ENCODE data around the gene AGAP1. TPM values are rescaled to one million over a fixed set of nuclear protein-coding genes. Genes with fewer than 3 reads are reported as not detected.

AGAP1 gene
- total RNA-seq, 1 donor = 12.3 TPM

- no peak for DNase-seq (ENCODE audit: low read depth)
- no peak overlapping the region for H3K4me3 ChIP-seq (ENCODE audit: low read depth, low read length)
- TF ChIP-seq CTCF (IDR thresholded peaks at IDR 0.05; ENCODE audit: insufficient read depth, low read length) = no peak
Observed at GRCh38 chr2:235526166-235526565, 32.3 kb downstream of the AGAP1 start.

GRCh38 chr2:235527806-235528469 lies 34.1 kb downstream of the AGAP1 start:
- no peak for TF ChIP-seq CTCF (IDR thresholded peaks at IDR 0.05; ENCODE audit: insufficient read depth, low read length)
- H3K4me3 ChIP-seq (ENCODE audit: low read depth, low read length) = no peak overlapping the region
- no peak for DNase-seq (ENCODE audit: low read depth)

- no peak for TF ChIP-seq CTCF (IDR thresholded peaks at IDR 0.05; ENCODE audit: insufficient read depth, low read length)
- no peak overlapping the region for H3K4me3 ChIP-seq (ENCODE audit: low read depth, low read length)
- no peak for DNase-seq (ENCODE audit: low read depth)
Observed at GRCh38 chr2:235529621-235530020, 35.8 kb downstream of the AGAP1 start.

- DNase-seq (ENCODE audit: low read depth) = no peak
- TF ChIP-seq CTCF (IDR thresholded peaks at IDR 0.05; ENCODE audit: insufficient read depth, low read length) = no peak
- H3K4me3 ChIP-seq (ENCODE audit: low read depth, low read length) = no peak overlapping the region
Observed at GRCh38 chr2:235530735-235531134, 36.9 kb downstream of the AGAP1 start.

GRCh38 chr2:235532307-235532706 lies 38.5 kb downstream of the AGAP1 start:
- DNase-seq (ENCODE audit: low read depth) = no peak
- H3K4me3 ChIP-seq (ENCODE audit: low read depth, low read length) = no peak overlapping the region
- no peak for TF ChIP-seq CTCF (IDR thresholded peaks at IDR 0.05; ENCODE audit: insufficient read depth, low read length)

- no peak for TF ChIP-seq CTCF (IDR thresholded peaks at IDR 0.05; ENCODE audit: insufficient read depth, low read length)
- no peak for DNase-seq (ENCODE audit: low read depth)
- H3K4me3 ChIP-seq (ENCODE audit: low read depth, low read length) = no peak overlapping the region
Observed at GRCh38 chr2:235533198-235533597, 39.4 kb downstream of the AGAP1 start.
